ENCODE results near the gene NUDT3. TPM values are rescaled to one million over a fixed set of nuclear protein-coding genes. Genes with fewer than 3 reads are reported as not detected.

The NUDT3 gene
- total and polyA plus RNA-seq, 9 of the 15 experiments (the other 6 are each of a cell fraction or from before 2014, with no cell fraction given), result 5.4 to 81.2 (median 56.4) TPM

GRCh38 chr6:34391473-34391785 lies 1.0 kb downstream of the NUDT3 start (continued):
- TF ChIP-seq ATF2 (CRISPR knock-in tag; IDR thresholded peaks at IDR 0.05), result no peak
- no peak for TF ChIP-seq ZNF592 (IDR thresholded peaks at IDR 0.05)
- TF ChIP-seq ARID2 (IDR thresholded peaks at IDR 0.05), result no peak
- TF ChIP-seq PHF21A (IDR thresholded peaks at IDR 0.05; ENCODE audit: borderline replicate concordance, low read depth), result peak; percentile 46; the same call in 1 of the 2 replicates
- TF ChIP-seq ELK3 (CRISPR knock-in tag; IDR thresholded peaks at IDR 0.05), result no peak
- no peak for TF ChIP-seq ETV1 (tag; conservative IDR thresholded peaks at IDR 0.05; ENCODE audit: low read depth)
- TF ChIP-seq ATF1 (CRISPR knock-in tag; IDR thresholded peaks at IDR 0.05), result no peak
- no peak for TF ChIP-seq ATF1 (tag; IDR thresholded peaks at IDR 0.05)
- no peak for TF ChIP-seq TSHZ1 (CRISPR knock-in tag; IDR thresholded peaks at IDR 0.05)
- TF ChIP-seq NFIC (IDR thresholded peaks at IDR 0.05), result no peak
- TF ChIP-seq CHD2 (IDR thresholded peaks at IDR 0.05; ENCODE audit: low read depth, low read length), result 0 out of 2 replicates have a peak, but pooled peaks have one; percentile 52
- TF ChIP-seq HMG20A (CRISPR knock-in tag; conservative IDR thresholded peaks at IDR 0.05), result no peak
- TF ChIP-seq ZNF398 (CRISPR knock-in tag; IDR thresholded peaks at IDR 0.05), result no peak
- no peak for TF ChIP-seq RBM34 (IDR thresholded peaks at IDR 0.05; ENCODE audit: borderline replicate concordance, insufficient read depth, low read length)
- TF ChIP-seq TAF9B (IDR thresholded peaks at IDR 0.05; ENCODE audit: partially characterized antibody), result no peak
- no peak for TF ChIP-seq TFE3 (CRISPR knock-in tag; IDR thresholded peaks at IDR 0.05)
